HG02981 (cell line): Measurements from ENCODE around the gene RXRA.

ENCODE experiments used
- ATAC-seq: cut with Tn5 transposase; IDR thresholded peaks from one replicate; pipeline ENCODE4 v1.9.1; 2021; ENCODE audit warnings: mild to moderate bottlenecking, moderate library complexity; ENCODE audit not compliant: unreplicated experiment

RXRA gene

DNA sequence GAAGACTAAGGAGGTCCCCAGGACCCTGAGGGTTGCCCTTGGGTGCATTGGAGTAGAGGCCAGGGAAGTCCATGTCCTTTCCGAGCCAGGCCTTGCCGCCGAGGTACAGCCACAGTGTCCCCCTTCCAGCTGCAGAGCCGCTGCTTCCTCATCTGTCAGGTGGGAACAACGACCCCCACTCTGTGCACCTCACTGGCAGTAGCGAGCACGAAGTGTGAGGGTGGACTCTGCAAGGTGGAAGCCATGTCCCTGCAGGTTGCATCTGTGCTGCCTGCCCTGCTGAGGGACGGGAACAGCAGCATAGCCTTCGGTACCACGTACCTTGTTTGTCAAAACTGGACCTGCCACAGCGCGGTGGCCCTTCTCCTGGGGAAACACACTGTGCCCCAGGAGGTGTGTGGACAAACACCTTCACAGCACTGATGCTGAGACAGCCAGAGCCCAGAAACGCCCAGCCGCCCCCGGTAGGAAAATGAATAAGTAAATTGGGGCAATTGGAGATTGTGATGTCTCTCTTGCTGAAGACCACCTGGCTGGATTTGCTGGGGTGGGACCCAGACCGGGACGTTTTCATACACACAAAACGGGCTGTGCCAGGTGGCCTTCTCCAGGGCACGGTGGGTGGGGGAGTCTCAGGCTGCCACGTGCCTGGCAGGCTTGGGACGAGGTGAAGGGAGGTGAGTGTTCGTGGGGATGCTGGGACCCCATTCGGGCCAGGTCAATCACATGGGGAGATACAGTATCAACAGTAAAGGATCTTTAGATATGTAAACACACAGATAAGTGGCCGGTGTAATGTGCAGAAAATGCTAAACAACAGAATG lies 157.3 kb downstream of the RXRA start:
- ATAC-seq: no peak

DNA sequence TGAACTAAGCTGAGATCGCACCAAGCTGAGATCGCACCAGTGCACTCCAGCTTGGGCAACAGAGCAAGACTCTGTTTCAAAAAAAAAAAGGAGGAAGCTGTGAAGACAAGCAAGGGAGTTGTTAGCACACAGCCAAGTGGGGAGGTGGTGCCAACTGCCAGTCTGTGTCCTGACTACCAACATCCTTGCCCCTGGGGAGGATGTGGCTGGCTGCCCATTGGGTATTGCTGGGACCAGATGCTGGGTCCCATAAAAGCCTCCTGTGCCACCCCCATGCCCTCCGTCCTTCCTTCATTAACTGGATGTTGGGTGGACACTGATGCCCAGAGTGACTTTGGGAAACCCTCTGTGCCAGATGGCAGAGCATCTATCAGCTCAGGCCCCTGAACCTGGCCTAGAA lies 158.2 kb downstream of the RXRA start:
- no peak for ATAC-seq

DNA sequence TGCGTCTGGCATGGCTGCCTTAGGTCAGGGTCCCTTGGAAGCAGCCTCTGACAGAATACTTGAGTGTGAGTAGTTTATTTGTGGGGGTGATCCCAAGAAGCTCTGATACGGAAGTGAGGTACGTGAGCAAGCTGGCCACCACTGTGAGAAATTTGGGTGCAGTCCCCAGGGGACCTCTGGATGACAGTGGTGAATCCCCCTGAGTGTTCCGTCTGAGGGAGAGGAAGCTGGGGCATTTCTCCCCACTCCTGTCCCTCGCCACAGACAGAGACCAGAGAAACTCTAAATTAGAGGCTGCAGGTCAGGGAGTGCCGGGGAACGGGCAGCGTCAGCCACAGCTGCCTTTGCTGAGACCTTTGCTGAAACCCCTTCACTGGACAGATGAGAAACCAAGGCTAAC lies 159.4 kb downstream of the RXRA start:
- ATAC-seq: no peak

DNA sequence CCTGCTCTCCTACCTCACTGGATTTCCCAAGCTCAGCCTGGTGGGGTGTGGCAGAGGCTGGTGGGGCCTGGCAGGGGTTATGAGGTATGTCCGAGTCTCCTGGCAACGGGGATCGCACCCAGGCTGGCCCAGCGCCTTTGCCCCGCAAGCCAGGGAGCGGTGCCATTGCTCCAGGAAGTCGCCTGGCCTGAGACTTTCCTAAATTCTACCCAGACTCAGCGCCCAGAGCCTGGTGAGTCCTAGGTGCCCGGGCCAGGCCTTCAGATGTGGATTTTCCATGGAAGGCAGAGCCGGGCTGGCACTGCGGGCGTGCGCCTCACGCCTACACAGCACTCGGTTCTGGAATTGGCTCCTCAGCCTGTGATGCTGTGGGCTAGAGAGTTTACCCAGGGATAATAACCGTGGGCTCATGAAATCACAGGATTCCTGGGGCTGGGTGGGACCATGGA lies 159.9 kb downstream of the RXRA start:
- ATAC-seq: no peak

DNA sequence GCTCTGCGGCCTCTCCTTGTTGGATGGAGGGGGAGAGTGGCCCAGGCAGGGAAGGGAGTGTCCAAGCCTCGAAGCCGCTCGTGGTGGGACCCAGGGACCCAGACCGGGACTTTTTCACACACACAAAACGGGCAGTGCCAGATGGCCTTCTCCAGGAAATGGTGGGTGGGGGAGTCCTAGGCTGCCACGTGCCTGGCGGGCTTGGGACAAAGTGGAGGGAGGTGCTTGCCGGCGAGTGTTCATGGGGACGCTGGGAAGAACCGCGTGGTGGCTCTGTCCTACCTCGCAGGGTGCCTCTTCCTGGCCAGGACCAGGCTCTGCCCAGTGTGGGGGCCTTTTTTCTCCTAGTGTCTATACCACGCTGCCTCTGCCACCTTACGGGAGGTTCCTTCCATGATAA lies 160.3 kb downstream of the RXRA start:
- ATAC-seq: no peak
